Caco-2 (cell line): ENCODE results near the gene SOX5. TPM values are rescaled to one million over a fixed set of nuclear protein-coding genes. Genes with fewer than 3 reads are reported as not detected.
"Not testable (repeated sequence)": the region's sequence is repeated elsewhere in the genome, so short reads cannot be mapped to it uniquely, and the experiment has no call there.

Experiments used
- BruUV-seq: library from RNA; stranded (reverse); fragments of 400-500 nt; replicated peaks from 2 replicates; lab custom pipeline; 2021; lab: Mats Ljungman, UMichigan
- CTCF ChIA-PET: fragments of 300-600 bp; sonication (Branson Sonifier 250); formaldehyde crosslinking; loops from one replicate; lab custom pipeline; 2022; ENCODE audit warnings: antibody characterized with exemption; lab: Charles Lee
- POLR2A ChIA-PET: fragments of 300-600 bp; sonication (Branson Sonifier 250); formaldehyde crosslinking; loops from one replicate; lab custom pipeline; 2022; ENCODE audit warnings: antibody characterized with exemption; lab: Charles Lee
- DNase-seq, 2 experiments: peaks; one replicate each; pipeline versions ENCODE4 v3.0.0 to v3.0.0-alpha.2; 2020 to 2022
- H3K27me3 ChIP-seq: replicated peaks from 2 replicates; pipeline ENCODE4 v1.6.0; 2011; ENCODE audit warnings: low read length; ENCODE audit not compliant: control insufficient read depth, insufficient read depth
- H3K36me3 ChIP-seq: 2 replicates; pipeline ENCODE4 v1.5.1; 2011; ENCODE audit warnings: low read length; ENCODE audit not compliant: control insufficient read depth, insufficient read depth
- H3K4me1 ChIP-seq: fragments of 250-450 bp; sonication (Bioruptor Pico); 2 replicates; pipeline ENCODE4 v1.5.1; 2020; ENCODE audit warnings: mild to moderate bottlenecking
- H3K4me3 ChIP-seq: 2 replicates; pipeline ENCODE4 v1.5.1; 2011; ENCODE audit warnings: low read depth, mild to moderate bottlenecking, control low read depth, low read length
- H3K9me3 ChIP-seq: fragments of 250-450 bp; sonication (Bioruptor Pico); 2 replicates; pipeline ENCODE4 v1.5.1; 2020; ENCODE audit warnings: mild to moderate bottlenecking, moderate library complexity
- H3K27ac Mint-ChIP-seq: one replicate; pipeline ENCODE4 v1.8.0; 2022; ENCODE audit warnings: mixed read lengths; ENCODE audit not compliant: unreplicated experiment
- H3K27me3 Mint-ChIP-seq: one replicate; pipeline ENCODE4 v1.8.0; 2022; ENCODE audit warnings: mixed read lengths; ENCODE audit not compliant: insufficient read depth, unreplicated experiment
- H3K36me3 Mint-ChIP-seq: one replicate; pipeline ENCODE4 v1.8.0; 2022; ENCODE audit warnings: mild to moderate bottlenecking, mixed read lengths; ENCODE audit not compliant: insufficient read depth, unreplicated experiment
- H3K4me1 Mint-ChIP-seq: one replicate; pipeline ENCODE4 v1.8.0; 2022; ENCODE audit warnings: low read depth, mixed read lengths; ENCODE audit not compliant: unreplicated experiment
- H3K4me3 Mint-ChIP-seq: one replicate; pipeline ENCODE4 v1.8.0; 2022; ENCODE audit warnings: mild to moderate bottlenecking, moderate library complexity, mixed read lengths; ENCODE audit not compliant: unreplicated experiment
- H3K9me3 Mint-ChIP-seq: one replicate; pipeline ENCODE4 v1.8.0; 2022; ENCODE audit warnings: mixed read lengths; ENCODE audit not compliant: unreplicated experiment
- intact Hi-C: fragments of 100-400 bp; cut with micrococcal nuclease; formaldehyde crosslinking; loops from one replicate; pipeline ENCODE4 v1.10.0; 2022; ENCODE audit not compliant: unreplicated experiment
- total RNA-seq: library from RNA; stranded (reverse); gene quantifications from 2 replicates; pipeline ENCODE4 v1.2.3, GENCODE V29; 2022
- TF ChIP-seq, protein P1 (sequence below), 2 experiments: fragments of 200-600 bp in 1 of 2; IDR thresholded peaks; 1 replicate in 1 of 2; 2 replicates in 1 of 2; pipeline versions ENCODE4 v1.5.1 to v1.8.0; 2011 to 2022; ENCODE audit warnings: antibody characterized with exemption in 1 of 2, control low read depth in 1 of 2, inconsistent platforms in 1 of 2, low read depth in 1 of 2, low read length in 1 of 2, mild to moderate bottlenecking in 1 of 2, moderate library complexity in 1 of 2; ENCODE audit not compliant: insufficient read depth in 1 of 2, severe bottlenecking in 1 of 2, unreplicated experiment in 1 of 2

SOX5 gene
- total RNA-seq, 1 experiment from 2014 or later, result 15.4 TPM

- no peaks in the 10 kb centered on the region for H3K9me3 Mint-ChIP-seq
- H3K9me3 ChIP-seq, result no peaks in the 10 kb centered on the region; the same call in 1 of the 2 replicates
- no peak overlapping the region for H3K27ac Mint-ChIP-seq
- ChIA-PET CTCF (no interaction called here), POLR2A (no interaction called here)
- no peaks in the 10 kb centered on the region for H3K4me1 Mint-ChIP-seq
- no peaks in the 10 kb centered on the region for H3K4me1 ChIP-seq
- no peak overlapping the region for H3K4me3 ChIP-seq
- DNase-seq, result no peak
- BruUV-seq, result no TSS peak
- H3K4me3 Mint-ChIP-seq, result no peak overlapping the region
- H3K27me3 Mint-ChIP-seq, result peaks cover 8% of the 10 kb centered on the region
- no peaks in the 10 kb centered on the region for H3K27me3 ChIP-seq
- no peaks in the 10 kb centered on the region for H3K36me3 ChIP-seq
- TF ChIP-seq, protein P1, sequence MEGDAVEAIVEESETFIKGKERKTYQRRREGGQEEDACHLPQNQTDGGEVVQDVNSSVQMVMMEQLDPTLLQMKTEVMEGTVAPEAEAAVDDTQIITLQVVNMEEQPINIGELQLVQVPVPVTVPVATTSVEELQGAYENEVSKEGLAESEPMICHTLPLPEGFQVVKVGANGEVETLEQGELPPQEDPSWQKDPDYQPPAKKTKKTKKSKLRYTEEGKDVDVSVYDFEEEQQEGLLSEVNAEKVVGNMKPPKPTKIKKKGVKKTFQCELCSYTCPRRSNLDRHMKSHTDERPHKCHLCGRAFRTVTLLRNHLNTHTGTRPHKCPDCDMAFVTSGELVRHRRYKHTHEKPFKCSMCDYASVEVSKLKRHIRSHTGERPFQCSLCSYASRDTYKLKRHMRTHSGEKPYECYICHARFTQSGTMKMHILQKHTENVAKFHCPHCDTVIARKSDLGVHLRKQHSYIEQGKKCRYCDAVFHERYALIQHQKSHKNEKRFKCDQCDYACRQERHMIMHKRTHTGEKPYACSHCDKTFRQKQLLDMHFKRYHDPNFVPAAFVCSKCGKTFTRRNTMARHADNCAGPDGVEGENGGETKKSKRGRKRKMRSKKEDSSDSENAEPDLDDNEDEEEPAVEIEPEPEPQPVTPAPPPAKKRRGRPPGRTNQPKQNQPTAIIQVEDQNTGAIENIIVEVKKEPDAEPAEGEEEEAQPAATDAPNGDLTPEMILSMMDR (IDR thresholded peaks at IDR 0.05; ENCODE audit: insufficient read depth in 1 of 2, low read depth in 1 of 2, low read length in 1 of 2, severe bottlenecking in 1 of 2, unreplicated experiment in 1 of 2), result no peak
- intact Hi-C loops, result no loop called here
- no peaks in the 10 kb centered on the region for H3K36me3 Mint-ChIP-seq
These were observed 439.0 kb downstream of the SOX5 start for GRCh38 chr12:23510484-23510883.

DNA sequence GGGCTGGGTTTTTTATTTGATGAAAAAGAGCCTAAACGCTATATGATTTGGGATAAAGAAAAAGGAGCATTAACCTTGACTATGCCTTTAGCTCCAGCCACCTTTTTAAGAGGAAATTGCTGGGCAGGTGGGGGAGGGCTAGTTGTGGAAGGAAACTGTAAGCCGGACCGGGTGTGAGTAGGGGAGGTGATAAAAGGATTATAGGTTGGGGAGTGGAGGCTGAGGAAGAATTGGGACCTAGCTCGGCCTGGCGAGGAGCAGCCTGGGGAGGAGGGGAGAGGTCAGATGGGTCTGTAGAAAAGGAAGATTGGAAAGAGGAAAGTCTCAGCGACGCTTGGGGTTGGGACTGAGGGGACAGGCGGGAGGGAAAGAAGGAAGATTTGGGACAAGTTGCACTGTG is 439.6 kb downstream of the SOX5 start:
- not testable (repeated sequence) for BruUV-seq

GRCh38 chr12:23507785-23508184 is 441.7 kb downstream of the SOX5 start:
- H3K9me3 Mint-ChIP-seq, H3K36me3 ChIP-seq, H3K9me3 ChIP-seq, CTCF ChIA-PET, H3K27me3 ChIP-seq, intact Hi-C loops, H3K4me1 Mint-ChIP-seq, BruUV-seq, H3K4me3 Mint-ChIP-seq, H3K4me3 ChIP-seq, H3K4me1 ChIP-seq, DNase-seq, H3K36me3 Mint-ChIP-seq, H3K27ac Mint-ChIP-seq, POLR2A ChIA-PET: not testable (repeated sequence)
- H3K27me3 Mint-ChIP-seq, result peaks cover 16% of the 10 kb centered on the region

More for the DNA sequence above, 439.6 kb downstream of the SOX5 start:
- H3K4me1 Mint-ChIP-seq, H3K4me1 ChIP-seq, POLR2A ChIA-PET, DNase-seq, intact Hi-C loops, H3K9me3 Mint-ChIP-seq, H3K27me3 ChIP-seq, H3K9me3 ChIP-seq, H3K4me3 ChIP-seq, H3K27ac Mint-ChIP-seq, CTCF ChIA-PET, H3K27me3 Mint-ChIP-seq, H3K4me3 Mint-ChIP-seq, H3K36me3 Mint-ChIP-seq, H3K36me3 ChIP-seq: not testable (repeated sequence)

DNA sequence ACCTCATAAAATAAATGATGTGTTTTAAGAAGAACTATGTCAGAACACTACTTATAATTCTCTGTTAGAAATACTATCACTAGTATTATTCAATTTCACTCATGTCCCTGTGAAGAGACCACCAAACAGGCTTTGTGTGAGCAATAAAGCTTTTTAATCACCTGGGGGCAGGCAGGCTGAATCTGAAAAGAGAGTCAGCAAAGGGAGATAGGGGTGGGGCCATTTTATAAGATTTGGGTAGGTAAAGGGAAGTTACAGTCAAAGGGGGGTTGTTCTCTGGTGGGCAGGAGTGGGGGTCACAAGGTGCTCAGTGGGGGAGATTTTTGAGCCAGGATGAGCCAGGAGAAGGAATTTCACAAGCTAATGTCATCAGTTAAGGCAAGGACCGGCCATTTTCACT is 443.7 kb downstream of the SOX5 start:
- H3K4me3 Mint-ChIP-seq, H3K9me3 Mint-ChIP-seq, H3K4me1 Mint-ChIP-seq, DNase-seq, H3K27me3 ChIP-seq, H3K27ac Mint-ChIP-seq, BruUV-seq, CTCF ChIA-PET, H3K4me3 ChIP-seq, H3K4me1 ChIP-seq, H3K9me3 ChIP-seq, intact Hi-C loops, H3K36me3 Mint-ChIP-seq, H3K36me3 ChIP-seq, POLR2A ChIA-PET: not testable (repeated sequence)
- peaks cover 21% of the 10 kb centered on the region for H3K27me3 Mint-ChIP-seq
